GM21786 (cell line): ENCODE data around the gene SYT11.
"Not testable (repeated sequence)": the region's sequence is repeated elsewhere in the genome, so short reads cannot be mapped to it uniquely, and the experiment has no call there.

Source experiments
- ATAC-seq: cut with Tn5 transposase; IDR thresholded peaks from one replicate; pipeline ENCODE4 v1.9.1; 2021; ENCODE audit not compliant: unreplicated experiment

SYT11 gene, protein sequence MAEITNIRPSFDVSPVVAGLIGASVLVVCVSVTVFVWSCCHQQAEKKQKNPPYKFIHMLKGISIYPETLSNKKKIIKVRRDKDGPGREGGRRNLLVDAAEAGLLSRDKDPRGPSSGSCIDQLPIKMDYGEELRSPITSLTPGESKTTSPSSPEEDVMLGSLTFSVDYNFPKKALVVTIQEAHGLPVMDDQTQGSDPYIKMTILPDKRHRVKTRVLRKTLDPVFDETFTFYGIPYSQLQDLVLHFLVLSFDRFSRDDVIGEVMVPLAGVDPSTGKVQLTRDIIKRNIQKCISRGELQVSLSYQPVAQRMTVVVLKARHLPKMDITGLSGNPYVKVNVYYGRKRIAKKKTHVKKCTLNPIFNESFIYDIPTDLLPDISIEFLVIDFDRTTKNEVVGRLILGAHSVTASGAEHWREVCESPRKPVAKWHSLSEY

GRCh38 chr1:155859234-155859829 is at the start of gene SYT11:
SYT11 (plus strand) TSS chr1:155859567; CDS start chr1:155859762, 195 bp downstream.
- peak; percentile 64 for ATAC-seq

- no peak for ATAC-seq
Observed at GRCh38 chr1:155812878-155813277, 46.5 kb upstream of the SYT11 start.

DNA sequence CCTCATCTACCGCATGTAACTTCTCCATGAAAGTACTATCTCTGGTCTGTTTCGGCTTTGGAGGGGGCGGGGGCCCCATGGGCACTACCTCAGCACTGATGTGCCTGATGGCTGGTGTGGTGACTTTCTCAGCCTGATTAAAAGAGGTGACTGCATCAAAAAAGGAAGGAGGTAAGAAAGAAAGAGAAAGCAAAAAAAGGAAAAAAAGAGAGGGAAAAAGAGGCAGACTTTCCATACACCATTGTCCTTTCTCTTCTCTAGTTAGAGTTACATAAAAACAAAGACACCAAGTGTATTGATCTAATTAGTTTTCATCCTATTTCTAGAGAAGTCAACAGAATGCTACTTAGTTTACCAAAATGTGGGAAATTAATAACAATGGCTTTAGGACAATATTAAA is 45.7 kb upstream of the SYT11 start:
- ATAC-seq = no peak

DNA sequence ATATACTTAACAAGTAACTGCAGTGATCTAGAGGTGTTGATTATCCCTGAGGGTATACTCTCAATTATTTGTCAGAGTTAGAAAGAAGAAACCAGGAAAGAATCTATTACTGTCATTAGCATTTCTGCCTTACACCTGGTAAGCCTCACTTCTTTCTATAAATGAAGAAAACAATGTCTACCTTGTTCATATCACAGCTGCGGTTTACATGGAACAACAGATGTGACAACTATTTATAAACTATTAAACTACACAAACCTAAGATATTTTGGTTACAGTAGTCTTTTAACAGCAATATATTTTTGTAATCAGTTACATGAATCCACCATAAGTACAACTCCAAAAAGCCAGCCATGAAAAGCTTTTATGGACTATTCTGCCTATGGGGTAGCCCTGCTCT is 43.0 kb upstream of the SYT11 start:
- no peak for ATAC-seq

GRCh38 chr1:155827450-155827849 is 31.9 kb upstream of the SYT11 start:
- no peak for ATAC-seq

- no peak for ATAC-seq
Observed at GRCh38 chr1:155831279-155831976, 27.9 kb upstream of the SYT11 start.

- no peak for ATAC-seq
Observed at GRCh38 chr1:155833665-155834295, 25.6 kb upstream of the SYT11 start.

DNA sequence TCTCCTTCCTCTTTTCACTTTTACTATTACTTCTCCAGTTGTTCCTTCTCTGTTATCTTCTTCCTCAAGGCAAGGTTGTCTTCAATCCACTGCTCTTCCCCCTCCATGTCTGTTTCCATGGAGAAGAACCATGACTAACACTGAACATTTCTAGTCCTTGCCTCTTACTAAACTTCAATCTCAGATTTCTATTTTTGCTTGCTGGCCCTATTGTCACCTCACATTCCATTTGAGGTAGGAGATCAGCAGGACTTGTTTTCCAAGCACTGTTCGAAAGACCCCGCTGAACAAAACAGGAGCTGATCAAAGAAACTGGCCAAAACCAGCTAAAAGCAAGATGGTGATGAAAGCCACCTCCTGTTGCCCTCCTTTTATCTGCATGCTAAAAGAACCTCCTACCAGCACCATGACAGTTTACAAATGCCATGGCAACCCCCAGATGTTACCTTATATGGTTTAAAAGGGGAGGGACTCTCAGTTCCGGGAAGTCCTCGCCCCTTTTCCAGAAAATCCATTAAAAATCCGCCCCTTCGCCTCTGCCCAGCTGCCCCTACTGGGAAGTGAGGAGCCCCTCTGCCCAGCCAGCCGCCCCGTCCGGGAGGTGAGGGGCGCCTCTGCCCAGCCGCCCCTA is 25.0 kb upstream of the SYT11 start:
- no peak for ATAC-seq

GRCh38 chr1:155834927-155835399 is 24.4 kb upstream of the SYT11 start:
- ATAC-seq = not testable (repeated sequence)

DNA sequence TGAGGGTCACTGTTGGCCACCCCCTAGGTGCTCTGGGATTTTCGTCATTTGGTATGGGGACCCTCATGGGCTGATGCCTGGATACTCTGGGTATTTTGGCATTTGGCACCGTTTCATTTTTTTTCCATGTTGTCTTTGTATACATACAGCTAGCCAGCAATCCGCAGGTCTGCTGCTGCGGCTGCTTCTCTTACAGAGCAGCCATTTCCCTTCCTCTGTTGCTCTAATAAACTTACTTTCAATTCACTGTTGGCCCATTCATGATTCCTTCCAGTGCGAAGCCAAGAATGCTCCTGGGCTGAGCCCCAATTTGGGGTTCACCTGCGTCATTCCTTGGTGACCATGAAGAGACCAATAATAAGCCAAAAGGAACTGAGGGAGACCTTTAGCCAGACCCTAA is 23.8 kb upstream of the SYT11 start:
- no peak for ATAC-seq

- ATAC-seq = no peak
Observed at GRCh38 chr1:155840386-155840785, 19.0 kb upstream of the SYT11 start.

DNA sequence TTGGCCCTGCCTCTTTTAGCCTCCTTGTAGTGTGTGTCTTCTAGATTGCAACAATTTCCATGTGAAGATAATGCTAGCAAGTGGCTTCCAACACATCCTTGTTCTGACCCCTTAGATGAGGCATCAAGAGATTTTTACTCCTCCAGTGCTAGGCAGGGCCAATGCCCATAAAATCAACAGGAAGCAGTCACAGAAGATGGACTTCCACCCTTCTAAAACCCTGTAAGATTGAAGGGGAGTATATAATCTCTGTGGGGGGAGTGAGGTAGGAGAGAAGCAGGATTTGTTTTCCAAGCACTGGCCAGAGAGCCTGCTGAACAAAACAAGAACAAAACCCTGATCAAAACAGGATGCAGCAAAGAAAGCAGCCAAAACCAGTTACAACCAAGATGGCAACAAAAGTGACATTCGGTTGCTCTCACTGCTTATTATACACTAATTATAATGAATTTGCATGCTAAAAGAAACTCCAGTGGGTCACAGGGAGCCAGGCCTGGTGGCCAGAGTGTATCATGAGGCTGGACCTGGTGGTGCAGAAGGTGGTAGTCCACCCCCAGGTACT is 14.4 kb upstream of the SYT11 start:
- no peak for ATAC-seq

DNA sequence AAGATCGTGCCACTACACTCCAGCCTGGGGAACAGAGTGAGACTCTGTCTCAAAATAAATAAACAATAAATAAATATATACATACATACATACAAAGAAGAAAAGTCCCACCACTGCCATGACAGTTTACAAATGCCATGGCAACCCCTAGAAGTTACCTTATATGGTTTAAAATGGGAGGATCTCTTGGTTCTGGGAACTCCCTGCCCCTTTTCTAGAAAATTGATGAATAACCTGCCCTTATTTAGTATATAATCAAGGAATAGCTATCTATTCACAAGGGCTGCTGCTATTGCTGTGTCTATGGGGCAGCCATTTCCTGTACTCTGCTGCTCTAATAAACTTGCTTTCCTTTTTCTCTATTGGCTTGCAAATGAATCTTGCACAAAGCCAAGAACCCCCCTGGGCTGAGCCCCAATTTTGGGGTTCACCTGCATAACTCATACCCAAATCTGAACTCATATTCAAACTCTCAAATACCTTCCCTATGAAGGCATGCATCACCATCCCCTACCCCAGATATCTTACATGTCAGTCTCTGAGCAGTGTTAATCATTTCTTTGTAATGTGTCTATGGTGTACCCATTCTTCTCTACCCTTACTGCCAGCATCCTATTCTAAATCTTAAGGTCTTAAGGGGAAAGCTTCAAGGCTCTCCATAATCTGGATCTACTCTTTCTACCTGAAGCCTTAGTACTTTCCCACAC is 11.4 kb upstream of the SYT11 start:
- ATAC-seq = no peak

GRCh38 chr1:155850345-155850744 is 9.0 kb upstream of the SYT11 start:
- ATAC-seq = no peak

DNA sequence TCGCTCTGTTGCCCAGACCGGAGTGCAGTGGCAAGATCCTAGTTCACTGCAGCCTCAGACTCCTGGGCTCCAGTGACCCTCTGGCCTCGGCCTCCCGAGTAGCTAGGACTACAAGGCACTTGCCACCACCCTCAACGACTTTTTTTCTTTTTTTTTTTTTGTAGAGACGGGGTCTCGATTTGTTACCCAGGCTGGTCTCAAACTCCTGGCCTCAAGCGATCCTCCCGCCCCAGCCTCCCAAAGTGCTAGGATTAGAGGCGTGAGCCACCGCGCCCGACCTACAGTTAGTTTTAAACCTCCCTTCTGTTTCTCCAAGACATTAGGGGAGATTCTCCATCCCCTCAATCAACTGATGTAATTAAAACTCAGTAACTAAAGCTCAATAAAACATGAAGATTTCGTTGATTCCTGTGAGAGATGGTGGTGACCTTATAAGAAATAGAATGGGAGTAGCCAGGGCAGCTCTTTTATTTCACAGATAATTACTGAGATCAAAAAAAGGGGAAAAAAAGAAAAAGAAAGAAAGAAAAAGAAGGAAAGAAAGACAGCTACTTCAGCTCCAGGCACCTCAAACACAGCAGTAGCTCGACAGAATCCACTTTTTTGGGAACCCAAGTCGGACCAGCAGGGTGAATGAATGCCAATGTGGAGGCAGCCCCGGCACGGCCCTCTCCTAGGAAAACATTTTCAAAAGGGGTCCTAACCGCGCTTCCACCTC is 3.0 kb upstream of the SYT11 start:
- ATAC-seq = no peak

GRCh38 chr1:155856975-155857930 is 2.1 kb upstream of the SYT11 start, which contains the start of gene GON4L:
GON4L (minus strand) TSS chr1:155857214; CDS start chr1:155853780, 3,434 bp downstream.
- ATAC-seq = peak; percentile 48

- peak; percentile 2 for ATAC-seq
Observed at GRCh38 chr1:155858800-155859233, 550 bp upstream of the SYT11 start.
